ENCODE data around the gene CACNA2D2. TPM values are rescaled to one million over a fixed set of nuclear protein-coding genes. Genes with fewer than 3 reads are reported as not detected.

CACNA2D2 gene
- total RNA-seq, result under 1 TPM; 0.78 to 0.95 TPM

- H3K27ac Mint-ChIP-seq, result no peak within 1 kb of the TSS
- peak; percentile 91 for ATAC-seq
- peak within 1 kb of the TSS; percentile 56 for H3K4me3 Mint-ChIP-seq
- no peaks in the 10 kb centered on the region for H3K36me3 Mint-ChIP-seq (ENCODE audit: low read depth)
- peak; percentile 70 for DNase-seq
- no peaks in the 10 kb centered on the region for H3K9me3 Mint-ChIP-seq (ENCODE audit: insufficient read depth)
- CTCF ChIA-PET, result interaction anchor here (0.9 to 1.1 kb wide), 3 partner anchors 39 to 111 kb away, joined by 3 to 4 read pairs (median 3); no protein-coding TSS in a partner anchor
- H3K27me3 Mint-ChIP-seq (ENCODE audit: low read depth), result peaks cover 40% of the 10 kb centered on the region
- H3K4me1 Mint-ChIP-seq (ENCODE audit: low read depth), result peaks cover 7% of the 10 kb centered on the region
- POLR2A ChIA-PET, result interaction anchor here (0.5 kb wide), 1 partner anchor 878 kb away, joined by 4 read pairs; no protein-coding TSS in a partner anchor
These were observed at the start of gene CACNA2D2 for GRCh38 chr3:50503504-50504342. Gene CACNA2D2, minus strand, starts transcription at chr3:50503634. Its CDS starts 211 bp downstream, at chr3:50503423.

GRCh38 chr3:50552598-50552997 lies 49.2 kb upstream of the CACNA2D2 start:
- Mint-ChIP-seq H3K4me3 (no peak overlapping the region), H3K27me3 (ENCODE audit: low read depth) (no peaks in the 10 kb centered on the region), H3K36me3 (ENCODE audit: low read depth) (no peaks in the 10 kb centered on the region), H3K9me3 (ENCODE audit: insufficient read depth) (no peaks in the 10 kb centered on the region), H3K4me1 (ENCODE audit: low read depth) (peaks cover 17% of the 10 kb centered on the region), H3K27ac (no peak overlapping the region)
- ATAC-seq, result no peak
- CTCF ChIA-PET, result interaction anchor here (1.2 to 4.8 kb wide), 3 partner anchors 10 to 62 kb away, joined by 4 to 27 read pairs (median 11); no protein-coding TSS in a partner anchor
- POLR2A ChIA-PET, result interaction anchor here (1.3 kb wide), 1 partner anchor 55 kb away, joined by 3 read pairs; no protein-coding TSS in a partner anchor
- DNase-seq, result no peak

- DNase-seq (no peak), ATAC-seq (no peak)
- peaks cover 15% of the 10 kb centered on the region for H3K4me1 Mint-ChIP-seq (ENCODE audit: low read depth)
- H3K4me3 Mint-ChIP-seq, result no peak overlapping the region
- ChIA-PET CTCF (interaction anchor here (0.6 to 4.8 kb wide), 8 partner anchors 9 to 204 kb away, joined by 3 to 31 read pairs (median 4); partner anchors contain the start of genes C3orf18, CACNA2D2, CYB561D2 and NPRL2), POLR2A (interaction anchor here (1.0 kb wide), 1 partner anchor 62 kb away, joined by 4 read pairs; no protein-coding TSS in a partner anchor)
- H3K9me3 Mint-ChIP-seq (ENCODE audit: insufficient read depth), result no peaks in the 10 kb centered on the region
- H3K27me3 Mint-ChIP-seq (ENCODE audit: low read depth), result no peaks in the 10 kb centered on the region
- H3K27ac Mint-ChIP-seq, result no peak overlapping the region
- H3K36me3 Mint-ChIP-seq (ENCODE audit: low read depth), result no peaks in the 10 kb centered on the region
These were observed 48.4 kb upstream of the CACNA2D2 start for GRCh38 chr3:50551681-50552435.

GRCh38 chr3:50551054-50551659 lies 47.7 kb upstream of the CACNA2D2 start:
- no peaks in the 10 kb centered on the region for H3K9me3 Mint-ChIP-seq (ENCODE audit: insufficient read depth)
- ATAC-seq, result no peak
- no peak overlapping the region for H3K27ac Mint-ChIP-seq
- no peak overlapping the region for H3K4me3 Mint-ChIP-seq
- ChIA-PET POLR2A (interaction anchor here (1.0 kb wide), 1 partner anchor 62 kb away, joined by 4 read pairs; no protein-coding TSS in a partner anchor), CTCF (interaction anchor here (0.6 to 4.8 kb wide), 12 partner anchors 9 to 203 kb away, joined by 3 to 31 read pairs (median 4); partner anchors contain the start of genes C3orf18, CACNA2D2, CYB561D2 and NPRL2)
- no peaks in the 10 kb centered on the region for H3K36me3 Mint-ChIP-seq (ENCODE audit: low read depth)
- peaks cover 15% of the 10 kb centered on the region for H3K4me1 Mint-ChIP-seq (ENCODE audit: low read depth)
- no peaks in the 10 kb centered on the region for H3K27me3 Mint-ChIP-seq (ENCODE audit: low read depth)
- no peak for DNase-seq

- no peak overlapping the region for H3K27ac Mint-ChIP-seq
- no peaks in the 10 kb centered on the region for H3K36me3 Mint-ChIP-seq (ENCODE audit: low read depth)
- DNase-seq (peak; percentile 80), ATAC-seq (peak; percentile 80)
- no peaks in the 10 kb centered on the region for H3K9me3 Mint-ChIP-seq (ENCODE audit: insufficient read depth)
- POLR2A ChIA-PET, result no interaction called here
- CTCF ChIA-PET, result interaction anchor here (0.9 to 4.8 kb wide), 10 partner anchors 7 to 202 kb away, joined by 3 to 31 read pairs (median 4); partner anchors contain the start of genes CYB561D2, HEMK1, NPRL2 and ZMYND10
- H3K27me3 Mint-ChIP-seq (ENCODE audit: low read depth), result no peaks in the 10 kb centered on the region
- no peak overlapping the region for H3K4me3 Mint-ChIP-seq
- peaks cover 13% of the 10 kb centered on the region for H3K4me1 Mint-ChIP-seq (ENCODE audit: low read depth)
These were observed 46.8 kb upstream of the CACNA2D2 start for GRCh38 chr3:50550079-50550736.

GRCh38 chr3:50549226-50549625 lies 45.8 kb upstream of the CACNA2D2 start:
- Mint-ChIP-seq H3K9me3 (ENCODE audit: insufficient read depth) (no peaks in the 10 kb centered on the region), H3K4me1 (ENCODE audit: low read depth) (peaks cover 3% of the 10 kb centered on the region), H3K27me3 (ENCODE audit: low read depth) (peaks cover 3% of the 10 kb centered on the region), H3K36me3 (ENCODE audit: low read depth) (no peaks in the 10 kb centered on the region), H3K27ac (no peak overlapping the region), H3K4me3 (no peak overlapping the region)
- DNase-seq, result no peak
- ChIA-PET POLR2A (no interaction called here), CTCF (interaction anchor here (0.9 to 4.8 kb wide), 7 partner anchors 8 to 201 kb away, joined by 3 to 31 read pairs (median 3); partner anchors contain the start of genes CYB561D2, HEMK1, NPRL2 and ZMYND10)
- no peak for ATAC-seq

- ATAC-seq, result no peak
- H3K27me3 Mint-ChIP-seq (ENCODE audit: low read depth), result peaks cover 6% of the 10 kb centered on the region
These were observed 42.3 kb upstream of the CACNA2D2 start for GRCh38 chr3:50545781-50546180.

GRCh38 chr3:50542177-50543034 lies 39.0 kb upstream of the CACNA2D2 start:
- Mint-ChIP-seq H3K4me1 (ENCODE audit: low read depth) (no peaks in the 10 kb centered on the region), H3K9me3 (ENCODE audit: insufficient read depth) (no peaks in the 10 kb centered on the region), H3K27me3 (ENCODE audit: low read depth) (peaks cover 30% of the 10 kb centered on the region), H3K4me3 (no peak overlapping the region), H3K36me3 (ENCODE audit: low read depth) (no peaks in the 10 kb centered on the region), H3K27ac (no peak overlapping the region)
- DNase-seq (peak; percentile 71), ATAC-seq (peak; percentile 73)
- ChIA-PET CTCF (interaction anchor here (0.6 to 4.5 kb wide), 57 partner anchors 9 to 348 kb away, joined by 3 to 48 read pairs (median 4); partner anchors contain the start of genes C3orf18, CYB561D2, HEMK1 and HYAL3), POLR2A (interaction anchor here (0.7 to 1.4 kb wide), 4 partner anchors 69 to 194 kb away, joined by 3 to 4 read pairs (median 3); no protein-coding TSS in a partner anchor)

More at GRCh38 chr3:50545781-50546180, 42.3 kb upstream of the CACNA2D2 start:
- POLR2A ChIA-PET, result no interaction called here
- no peaks in the 10 kb centered on the region for H3K9me3 Mint-ChIP-seq (ENCODE audit: insufficient read depth)
- CTCF ChIA-PET, result interaction anchor here (0.7 to 1.0 kb wide), 2 partner anchors 67 to 108 kb away, joined by 3 read pairs; no protein-coding TSS in a partner anchor
- H3K27ac Mint-ChIP-seq, result no peak overlapping the region
- H3K4me1 Mint-ChIP-seq (ENCODE audit: low read depth), result peaks cover 3% of the 10 kb centered on the region
- no peak for DNase-seq
- H3K36me3 Mint-ChIP-seq (ENCODE audit: low read depth), result no peaks in the 10 kb centered on the region
- H3K4me3 Mint-ChIP-seq, result no peak overlapping the region

GRCh38 chr3:50539356-50540286 lies 36.2 kb upstream of the CACNA2D2 start:
- Mint-ChIP-seq H3K27me3 (ENCODE audit: low read depth) (peaks cover 33% of the 10 kb centered on the region), H3K4me1 (ENCODE audit: low read depth) (no peaks in the 10 kb centered on the region), H3K36me3 (ENCODE audit: low read depth) (no peaks in the 10 kb centered on the region), H3K4me3 (no peak overlapping the region), H3K27ac (no peak overlapping the region), H3K9me3 (ENCODE audit: insufficient read depth) (no peaks in the 10 kb centered on the region)
- ATAC-seq, result no peak
- no peak for DNase-seq
- ChIA-PET POLR2A (no interaction called here), CTCF (interaction anchor here (0.7 to 2.2 kb wide), 2 partner anchors 11 to 102 kb away, joined by 3 to 5 read pairs; no protein-coding TSS in a partner anchor)
